ENCODE measurements around the gene DHRS2. TPM values are rescaled to one million over a fixed set of nuclear protein-coding genes. Genes with fewer than 3 reads are reported as not detected.

Gene DHRS2
- polyA plus RNA-seq, 1 of the 3 experiments (the other 2 are of a cell fraction): 1.2 TPM

DNA sequence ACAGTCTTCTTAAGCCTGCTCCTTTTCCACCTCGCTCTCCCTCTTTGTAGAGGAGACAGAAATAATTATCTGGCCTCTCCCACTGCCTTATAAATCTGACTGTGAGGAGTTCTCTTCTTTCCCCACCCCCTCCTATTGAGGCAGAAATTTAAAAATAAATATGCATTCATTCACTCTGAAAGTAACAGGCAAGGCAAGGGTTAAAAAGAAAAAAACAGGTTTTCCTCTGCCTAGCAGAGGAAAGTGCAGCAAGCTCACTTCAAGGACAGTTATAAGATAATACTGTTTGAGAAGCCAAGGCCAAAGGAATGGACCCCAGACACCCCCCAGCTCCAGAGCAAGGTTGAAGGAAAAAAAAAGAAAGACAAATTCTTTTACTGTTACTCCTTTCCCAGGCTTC lies 56.3 kb downstream of the DHRS2 start:
- Histone ChIP-seq H3F3A (replicated peaks; ENCODE audit: insufficient read depth) (no peaks in the 10 kb centered on the region), H3K4me1 (ENCODE audit: control insufficient read depth in 1 of 2, insufficient read depth in 2 of 2, low read depth in 1 of 2, low read length in 1 of 2) (peaks cover 0 to 9% of the 10 kb centered on the region in 2 experiments; a peak in 1 of 4 replicates), H3K9ac (no peak overlapping the region), H3K9me2 (no peaks in the 10 kb centered on the region), H3K27me3 (ENCODE audit: insufficient read depth) (peaks cover 4% of the 10 kb centered on the region; the same call in 1 of the 2 replicates), H4K20me1 (ENCODE audit: insufficient read depth) (no peaks in the 10 kb centered on the region), H3K27ac (ENCODE audit: low read depth in 2 of 2, low read length in 1 of 2) (no peak overlapping the region), H3K36me3 (replicated peaks in 1 of 2; ENCODE audit: control insufficient read depth in 1 of 2, insufficient read depth in 2 of 2, low read length in 1 of 2) (no peaks in the 10 kb centered on the region), H3K9me3 (no peaks in the 10 kb centered on the region), H3K4me2 (no peak overlapping the region), H2AFZ (ENCODE audit: low read depth) (no peak overlapping the region), H3K4me3 (ENCODE audit: low read depth in 2 of 2, low read length in 1 of 2) (no peak overlapping the region), H3K79me2 (ENCODE audit: insufficient read depth) (no peaks in the 10 kb centered on the region)
- WGBS (ENCODE audit: low lambda C conversion rate): 0% methylated on average over 1 of the region's 1 CpG
- TF ChIP-seq EP300 (IDR thresholded peaks at IDR 0.05; ENCODE audit: borderline replicate concordance in 1 of 2, low read depth in 1 of 2, low read length in 1 of 2) (no peak), FOXM1 (IDR thresholded peaks at IDR 0.05; ENCODE audit: low read depth) (no peak), TAF1 (IDR thresholded peaks at IDR 0.05; ENCODE audit: borderline replicate concordance, low read depth, low read length) (no peak), NFIC (IDR thresholded peaks at IDR 0.05; ENCODE audit: borderline replicate concordance) (no peak), YY1 (IDR thresholded peaks at IDR 0.05; ENCODE audit: low read depth) (no peak), FOSL2 (IDR thresholded peaks at IDR 0.05; ENCODE audit: borderline replicate concordance, low read depth) (no peak), GATA2 (CRISPR knock-in tag; IDR thresholded peaks at IDR 0.05) (no peak), RFX5 (IDR thresholded peaks at IDR 0.05; ENCODE audit: low read length) (no peak), TEAD4 (IDR thresholded peaks at IDR 0.05; ENCODE audit: borderline replicate concordance, insufficient read depth) (no peak), MXI1 (IDR thresholded peaks at IDR 0.05; ENCODE audit: low read depth, low read length) (no peak)
- TF ChIP-seq, protein P1, sequence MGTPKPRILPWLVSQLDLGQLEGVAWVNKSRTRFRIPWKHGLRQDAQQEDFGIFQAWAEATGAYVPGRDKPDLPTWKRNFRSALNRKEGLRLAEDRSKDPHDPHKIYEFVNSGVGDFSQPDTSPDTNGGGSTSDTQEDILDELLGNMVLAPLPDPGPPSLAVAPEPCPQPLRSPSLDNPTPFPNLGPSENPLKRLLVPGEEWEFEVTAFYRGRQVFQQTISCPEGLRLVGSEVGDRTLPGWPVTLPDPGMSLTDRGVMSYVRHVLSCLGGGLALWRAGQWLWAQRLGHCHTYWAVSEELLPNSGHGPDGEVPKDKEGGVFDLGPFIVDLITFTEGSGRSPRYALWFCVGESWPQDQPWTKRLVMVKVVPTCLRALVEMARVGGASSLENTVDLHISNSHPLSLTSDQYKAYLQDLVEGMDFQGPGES (IDR thresholded peaks at IDR 0.05; ENCODE audit: low read depth, low read length): no peak
- TF ChIP-seq, protein P2, sequence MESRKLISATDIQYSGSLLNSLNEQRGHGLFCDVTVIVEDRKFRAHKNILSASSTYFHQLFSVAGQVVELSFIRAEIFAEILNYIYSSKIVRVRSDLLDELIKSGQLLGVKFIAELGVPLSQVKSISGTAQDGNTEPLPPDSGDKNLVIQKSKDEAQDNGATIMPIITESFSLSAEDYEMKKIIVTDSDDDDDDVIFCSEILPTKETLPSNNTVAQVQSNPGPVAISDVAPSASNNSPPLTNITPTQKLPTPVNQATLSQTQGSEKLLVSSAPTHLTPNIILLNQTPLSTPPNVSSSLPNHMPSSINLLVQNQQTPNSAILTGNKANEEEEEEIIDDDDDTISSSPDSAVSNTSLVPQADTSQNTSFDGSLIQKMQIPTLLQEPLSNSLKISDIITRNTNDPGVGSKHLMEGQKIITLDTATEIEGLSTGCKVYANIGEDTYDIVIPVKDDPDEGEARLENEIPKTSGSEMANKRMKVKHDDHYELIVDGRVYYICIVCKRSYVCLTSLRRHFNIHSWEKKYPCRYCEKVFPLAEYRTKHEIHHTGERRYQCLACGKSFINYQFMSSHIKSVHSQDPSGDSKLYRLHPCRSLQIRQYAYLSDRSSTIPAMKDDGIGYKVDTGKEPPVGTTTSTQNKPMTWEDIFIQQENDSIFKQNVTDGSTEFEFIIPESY (IDR thresholded peaks at IDR 0.05; ENCODE audit: borderline replicate concordance, low read depth): no peak
- ChIA-PET POLR2A (no interaction called here), CTCF (interaction anchor here (1.0 to 1.1 kb wide), 2 partner anchors 35 to 218 kb away, joined by 3 read pairs; no protein-coding TSS in a partner anchor)
- DNase-seq: no peak

DNA sequence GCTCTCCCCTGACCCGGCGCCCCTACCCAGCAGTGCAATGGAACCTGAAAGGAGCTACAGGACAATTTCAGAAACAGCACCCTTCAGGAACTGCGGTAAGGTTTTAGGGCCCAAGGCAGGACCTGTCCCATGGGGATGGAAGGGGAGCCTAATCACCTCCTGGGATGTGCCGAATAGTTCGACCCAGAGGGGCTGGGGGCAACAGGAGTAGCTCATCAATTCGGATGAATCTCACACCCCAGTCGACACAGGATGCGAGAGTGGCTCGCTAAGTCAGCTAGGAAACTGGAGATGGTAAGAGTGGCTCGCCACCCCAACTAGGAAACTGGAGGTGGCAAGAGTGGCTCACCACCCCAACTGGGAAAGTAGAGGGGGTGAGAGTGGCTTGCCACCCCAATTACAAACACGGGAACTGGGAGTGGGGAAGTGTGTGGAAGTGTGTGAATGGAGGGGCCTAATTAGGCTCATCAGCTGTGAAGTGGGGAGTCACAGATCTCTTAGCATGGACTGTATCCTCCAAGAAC lies 57.1 kb downstream of the DHRS2 start:
- no peak overlapping the region for H3K4me2 ChIP-seq
- no peaks in the 10 kb centered on the region for H3K9me3 ChIP-seq
- no peaks in the 10 kb centered on the region for H3K9me2 ChIP-seq
- 53% methylated on average over 11 of the region's 11 CpGs for WGBS (ENCODE audit: low lambda C conversion rate)
- H3K79me2 ChIP-seq (ENCODE audit: insufficient read depth): no peaks in the 10 kb centered on the region
- H3K4me3 ChIP-seq (ENCODE audit: low read depth in 2 of 2, low read length in 1 of 2): no peak overlapping the region
- no peaks in the 10 kb centered on the region for H4K20me1 ChIP-seq (ENCODE audit: insufficient read depth)
- DNase-seq: no peak
- peaks cover 0 to 9% of the 10 kb centered on the region in 2 experiments; a peak in 1 of 4 replicates for H3K4me1 ChIP-seq (ENCODE audit: control insufficient read depth in 1 of 2, insufficient read depth in 2 of 2, low read depth in 1 of 2, low read length in 1 of 2)
- H3K36me3 ChIP-seq (replicated peaks in 1 of 2; ENCODE audit: control insufficient read depth in 1 of 2, insufficient read depth in 2 of 2, low read length in 1 of 2): no peaks in the 10 kb centered on the region
- peaks cover 4% of the 10 kb centered on the region; the same call in 1 of the 2 replicates for H3K27me3 ChIP-seq (ENCODE audit: insufficient read depth)
- TF ChIP-seq GATA2 (CRISPR knock-in tag; IDR thresholded peaks at IDR 0.05) (no peak), TAF1 (IDR thresholded peaks at IDR 0.05; ENCODE audit: borderline replicate concordance, low read depth, low read length) (no peak), POLR2AphosphoS5 (IDR thresholded peaks at IDR 0.05; ENCODE audit: low read depth, low read length) (no peak), EP300 (IDR thresholded peaks at IDR 0.05; ENCODE audit: borderline replicate concordance in 1 of 2, low read depth in 1 of 2, low read length in 1 of 2) (no peak), RFX5 (IDR thresholded peaks at IDR 0.05; ENCODE audit: low read length) (no peak), ELF1 (IDR thresholded peaks at IDR 0.05) (no peak), NFIC (IDR thresholded peaks at IDR 0.05; ENCODE audit: borderline replicate concordance) (no peak), EZH2phosphoT487 (IDR thresholded peaks at IDR 0.05; ENCODE audit: borderline replicate concordance, low read depth) (no peak), MXI1 (IDR thresholded peaks at IDR 0.05; ENCODE audit: low read depth, low read length) (no peak), SMC3 (IDR thresholded peaks at IDR 0.05; ENCODE audit: low read depth, low read length) (no peak)
- no peak overlapping the region for H3K9ac ChIP-seq
- POLR2A ChIA-PET: no interaction called here
- CTCF ChIA-PET: interaction anchor here (1.0 to 1.1 kb wide), 2 partner anchors 34 to 217 kb away, joined by 3 read pairs; no protein-coding TSS in a partner anchor
- H2AFZ ChIP-seq (ENCODE audit: low read depth): no peak overlapping the region
- H3K27ac ChIP-seq (ENCODE audit: low read depth in 2 of 2, low read length in 1 of 2): no peak overlapping the region
- H3F3A ChIP-seq (replicated peaks; ENCODE audit: insufficient read depth): no peaks in the 10 kb centered on the region

All from SK-N-SH (cell line).